ENCODE data around the gene TAOK1.
A peak's percentile ranks its signal among the peaks of the same experiment; 100 is the strongest.

The TAOK1 gene

DNA sequence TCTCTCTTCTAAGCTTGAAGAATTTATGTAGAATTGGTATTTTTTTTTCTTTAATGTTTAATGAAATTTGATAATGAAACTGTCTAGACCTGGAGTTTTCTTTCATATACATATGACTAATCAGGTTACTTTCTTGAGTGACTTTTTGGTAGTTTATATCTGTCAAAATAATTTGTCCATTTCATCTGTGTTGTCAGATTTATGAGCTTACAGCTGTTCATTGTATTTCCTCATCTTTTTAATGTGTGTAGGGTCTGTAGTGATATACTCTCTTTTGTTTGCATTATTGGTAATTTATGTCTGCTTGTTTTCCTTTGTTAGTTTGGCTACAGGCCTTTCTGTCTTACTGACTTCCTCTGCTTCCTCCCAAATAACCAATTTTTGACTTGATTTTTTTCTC, 55.7 kb downstream of the TAOK1 start:
- Histone ChIP-seq H3K36me3 (ENCODE audit: control insufficient read depth in 2 of 2, insufficient read depth in 1 of 2, low read length in 2 of 2) (peaks cover 0 to 29% of the 10 kb centered on the region in 2 experiments; a peak in 2 of 3 replicates), H3K27ac (ENCODE audit: extremely low read depth, low read depth, low read length) (no peak overlapping the region), H3K9me3 (ENCODE audit: control insufficient read depth, insufficient read depth, low read depth, low read length) (no peaks in the 10 kb centered on the region), H3K4me1 (ENCODE audit: control insufficient read depth, insufficient read depth, low read length) (peaks cover 10% of the 10 kb centered on the region), H3K4me3 (ENCODE audit: low read depth, low read length) (no peak overlapping the region)
- POLR2A ChIA-PET, result no interaction called here
- CTCF ChIA-PET, result interaction anchor here (0.7 kb wide), 1 partner anchor 457 kb away, joined by 4 read pairs; no protein-coding TSS in a partner anchor
- TF ChIP-seq ZNF19 (tag by site-specific recombination; IDR thresholded peaks at IDR 0.05; ENCODE audit: low read depth) (no peak), HOXD13 (CRISPR knock-in tag; IDR thresholded peaks at IDR 0.05; ENCODE audit: borderline replicate concordance) (no peak), GLI2 (tag by site-specific recombination; IDR thresholded peaks at IDR 0.05; ENCODE audit: borderline replicate concordance, low read depth) (no peak), ZNF121 (tag by site-specific recombination; IDR thresholded peaks at IDR 0.05) (no peak), ZNF138 (tag by site-specific recombination; IDR thresholded peaks at IDR 0.05; ENCODE audit: borderline replicate concordance) (no peak), ZNF274 (IDR thresholded peaks at IDR 0.05; ENCODE audit: low read length) (no peak), ZNF274 (tag by site-specific recombination; IDR thresholded peaks at IDR 0.05; ENCODE audit: borderline replicate concordance) (no peak), YY2 (tag by site-specific recombination; IDR thresholded peaks at IDR 0.05) (no peak), ZNF707 (tag by site-specific recombination; IDR thresholded peaks at IDR 0.05) (no peak), SETDB1 (IDR thresholded peaks at IDR 0.05; ENCODE audit: insufficient read length, low read length) (peak; percentile 19), ZNF169 (tag by site-specific recombination; IDR thresholded peaks at IDR 0.05) (no peak), KLF9 (tag by site-specific recombination; IDR thresholded peaks at IDR 0.05; ENCODE audit: low read depth) (no peak)
- TF ChIP-seq, protein P1, sequence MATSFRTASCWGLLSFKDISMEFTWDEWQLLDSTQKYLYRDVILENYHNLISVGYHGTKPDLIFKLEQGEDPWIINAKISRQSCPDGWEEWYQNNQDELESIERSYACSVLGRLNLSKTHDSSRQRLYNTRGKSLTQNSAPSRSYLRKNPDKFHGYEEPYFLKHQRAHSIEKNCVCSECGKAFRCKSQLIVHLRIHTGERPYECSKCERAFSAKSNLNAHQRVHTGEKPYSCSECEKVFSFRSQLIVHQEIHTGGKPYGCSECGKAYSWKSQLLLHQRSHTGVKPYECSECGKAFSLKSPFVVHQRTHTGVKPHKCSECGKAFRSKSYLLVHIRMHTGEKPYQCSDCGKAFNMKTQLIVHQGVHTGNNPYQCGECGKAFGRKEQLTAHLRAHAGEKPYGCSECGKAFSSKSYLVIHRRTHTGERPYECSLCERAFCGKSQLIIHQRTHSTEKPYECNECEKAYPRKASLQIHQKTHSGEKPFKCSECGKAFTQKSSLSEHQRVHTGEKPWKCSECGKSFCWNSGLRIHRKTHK (tag by site-specific recombination; IDR thresholded peaks at IDR 0.05), result no peak
- TF ChIP-seq, protein P2, sequence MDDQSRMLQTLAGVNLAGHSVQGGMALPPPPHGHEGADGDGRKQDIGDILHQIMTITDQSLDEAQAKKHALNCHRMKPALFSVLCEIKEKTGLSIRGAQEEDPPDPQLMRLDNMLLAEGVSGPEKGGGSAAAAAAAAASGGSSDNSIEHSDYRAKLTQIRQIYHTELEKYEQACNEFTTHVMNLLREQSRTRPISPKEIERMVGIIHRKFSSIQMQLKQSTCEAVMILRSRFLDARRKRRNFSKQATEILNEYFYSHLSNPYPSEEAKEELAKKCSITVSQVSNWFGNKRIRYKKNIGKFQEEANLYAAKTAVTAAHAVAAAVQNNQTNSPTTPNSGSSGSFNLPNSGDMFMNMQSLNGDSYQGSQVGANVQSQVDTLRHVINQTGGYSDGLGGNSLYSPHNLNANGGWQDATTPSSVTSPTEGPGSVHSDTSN (CRISPR knock-in tag; IDR thresholded peaks at IDR 0.05), result no peak
- TF ChIP-seq, protein P3, sequence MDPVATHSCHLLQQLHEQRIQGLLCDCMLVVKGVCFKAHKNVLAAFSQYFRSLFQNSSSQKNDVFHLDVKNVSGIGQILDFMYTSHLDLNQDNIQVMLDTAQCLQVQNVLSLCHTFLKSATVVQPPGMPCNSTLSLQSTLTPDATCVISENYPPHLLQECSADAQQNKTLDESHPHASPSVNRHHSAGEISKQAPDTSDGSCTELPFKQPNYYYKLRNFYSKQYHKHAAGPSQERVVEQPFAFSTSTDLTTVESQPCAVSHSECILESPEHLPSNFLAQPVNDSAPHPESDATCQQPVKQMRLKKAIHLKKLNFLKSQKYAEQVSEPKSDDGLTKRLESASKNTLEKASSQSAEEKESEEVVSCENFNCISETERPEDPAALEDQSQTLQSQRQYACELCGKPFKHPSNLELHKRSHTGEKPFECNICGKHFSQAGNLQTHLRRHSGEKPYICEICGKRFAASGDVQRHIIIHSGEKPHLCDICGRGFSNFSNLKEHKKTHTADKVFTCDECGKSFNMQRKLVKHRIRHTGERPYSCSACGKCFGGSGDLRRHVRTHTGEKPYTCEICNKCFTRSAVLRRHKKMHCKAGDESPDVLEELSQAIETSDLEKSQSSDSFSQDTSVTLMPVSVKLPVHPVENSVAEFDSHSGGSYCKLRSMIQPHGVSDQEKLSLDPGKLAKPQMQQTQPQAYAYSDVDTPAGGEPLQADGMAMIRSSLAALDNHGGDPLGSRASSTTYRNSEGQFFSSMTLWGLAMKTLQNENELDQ (tag by site-specific recombination; IDR thresholded peaks at IDR 0.05; ENCODE audit: low read depth), result no peak
- TF ChIP-seq, protein P4, sequence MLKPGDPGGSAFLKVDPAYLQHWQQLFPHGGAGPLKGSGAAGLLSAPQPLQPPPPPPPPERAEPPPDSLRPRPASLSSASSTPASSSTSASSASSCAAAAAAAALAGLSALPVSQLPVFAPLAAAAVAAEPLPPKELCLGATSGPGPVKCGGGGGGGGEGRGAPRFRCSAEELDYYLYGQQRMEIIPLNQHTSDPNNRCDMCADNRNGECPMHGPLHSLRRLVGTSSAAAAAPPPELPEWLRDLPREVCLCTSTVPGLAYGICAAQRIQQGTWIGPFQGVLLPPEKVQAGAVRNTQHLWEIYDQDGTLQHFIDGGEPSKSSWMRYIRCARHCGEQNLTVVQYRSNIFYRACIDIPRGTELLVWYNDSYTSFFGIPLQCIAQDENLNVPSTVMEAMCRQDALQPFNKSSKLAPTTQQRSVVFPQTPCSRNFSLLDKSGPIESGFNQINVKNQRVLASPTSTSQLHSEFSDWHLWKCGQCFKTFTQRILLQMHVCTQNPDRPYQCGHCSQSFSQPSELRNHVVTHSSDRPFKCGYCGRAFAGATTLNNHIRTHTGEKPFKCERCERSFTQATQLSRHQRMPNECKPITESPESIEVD (tag by site-specific recombination; IDR thresholded peaks at IDR 0.05), result peak; percentile 59
- TF ChIP-seq, protein P5, sequence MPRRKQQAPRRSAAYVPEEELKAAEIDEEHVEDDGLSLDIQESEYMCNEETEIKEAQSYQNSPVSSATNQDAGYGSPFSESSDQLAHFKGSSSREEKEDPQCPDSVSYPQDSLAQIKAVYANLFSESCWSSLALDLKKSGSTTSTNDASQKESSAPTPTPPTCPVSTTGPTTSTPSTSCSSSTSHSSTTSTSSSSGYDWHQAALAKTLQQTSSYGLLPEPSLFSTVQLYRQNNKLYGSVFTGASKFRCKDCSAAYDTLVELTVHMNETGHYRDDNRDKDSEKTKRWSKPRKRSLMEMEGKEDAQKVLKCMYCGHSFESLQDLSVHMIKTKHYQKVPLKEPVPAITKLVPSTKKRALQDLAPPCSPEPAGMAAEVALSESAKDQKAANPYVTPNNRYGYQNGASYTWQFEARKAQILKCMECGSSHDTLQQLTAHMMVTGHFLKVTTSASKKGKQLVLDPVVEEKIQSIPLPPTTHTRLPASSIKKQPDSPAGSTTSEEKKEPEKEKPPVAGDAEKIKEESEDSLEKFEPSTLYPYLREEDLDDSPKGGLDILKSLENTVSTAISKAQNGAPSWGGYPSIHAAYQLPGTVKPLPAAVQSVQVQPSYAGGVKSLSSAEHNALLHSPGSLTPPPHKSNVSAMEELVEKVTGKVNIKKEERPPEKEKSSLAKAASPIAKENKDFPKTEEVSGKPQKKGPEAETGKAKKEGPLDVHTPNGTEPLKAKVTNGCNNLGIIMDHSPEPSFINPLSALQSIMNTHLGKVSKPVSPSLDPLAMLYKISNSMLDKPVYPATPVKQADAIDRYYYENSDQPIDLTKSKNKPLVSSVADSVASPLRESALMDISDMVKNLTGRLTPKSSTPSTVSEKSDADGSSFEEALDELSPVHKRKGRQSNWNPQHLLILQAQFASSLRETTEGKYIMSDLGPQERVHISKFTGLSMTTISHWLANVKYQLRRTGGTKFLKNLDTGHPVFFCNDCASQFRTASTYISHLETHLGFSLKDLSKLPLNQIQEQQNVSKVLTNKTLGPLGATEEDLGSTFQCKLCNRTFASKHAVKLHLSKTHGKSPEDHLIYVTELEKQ (tag by site-specific recombination; IDR thresholded peaks at IDR 0.05; ENCODE audit: borderline replicate concordance), result no peak

Data from HEK293 (cell line).